LNCAP (cell line): Measurements from ENCODE around the gene CPZ.

Experiments used
- CTCF ChIP-seq: fragments of 450-650 bp; IDR thresholded peaks from 2 replicates; pipeline ENCODE4 v1.5.1; 2017; ENCODE audit warnings: mild to moderate bottlenecking

The CPZ gene

GRCh38 chr4:8608714-8609391 is 16.3 kb downstream of the CPZ start:
- no peak for TF ChIP-seq CTCF

- no peak for TF ChIP-seq CTCF
Observed at GRCh38 chr4:8609406-8609805, 16.8 kb downstream of the CPZ start.

- TF ChIP-seq CTCF, result no peak
Observed at GRCh38 chr4:8609824-8610350, 17.3 kb downstream of the CPZ start.

GRCh38 chr4:8610858-8611616 is 18.5 kb downstream of the CPZ start:
- TF ChIP-seq CTCF, result no peak

- no peak for TF ChIP-seq CTCF
Observed at GRCh38 chr4:8612646-8613045, 20.1 kb downstream of the CPZ start.

- no peak for TF ChIP-seq CTCF
Observed at GRCh38 chr4:8613421-8614364, 21.1 kb downstream of the CPZ start.
